K562 (cell line): Measurements from ENCODE around the gene GFI1B. TPM values are rescaled to one million over a fixed set of nuclear protein-coding genes. Genes with fewer than 3 reads are reported as not detected.

Experiments used
- ARID2 ChIP-seq: fragments of 450-650 bp; IDR thresholded peaks from 2 replicates; pipeline ENCODE4 v1.6.1; 2017; ENCODE audit warnings: antibody characterized with exemption, mild to moderate bottlenecking
- CREB1 ChIP-seq, 2 experiments: sonication (generic) in 1 of 2; formaldehyde crosslinking in 1 of 2; IDR thresholded peaks; 2 replicates each; pipeline versions ENCODE4 v1.6.1 to v1.8.0; 2012 to 2022; ENCODE audit warnings: inconsistent platforms in 1 of 2, mild to moderate bottlenecking in 1 of 2, missing genetic modification reagents in 1 of 2, moderate library complexity in 1 of 2
- HNRNPH1 ChIP-seq: fragments of 200-400 bp; formaldehyde crosslinking; optimal IDR thresholded peaks from 2 replicates; pipeline ENCODE3; 2017; ENCODE audit warnings: low read depth, mild to moderate bottlenecking, low read length, moderate library complexity
- IRF9 ChIP-seq: fragments of 450-650 bp; IDR thresholded peaks from 2 replicates; pipeline ENCODE4 v1.6.1; 2016; ENCODE audit warnings: missing biosample characterization, missing genetic modification characterization
- JUNB ChIP-seq: fragments of 450-650 bp; formaldehyde crosslinking; conservative IDR thresholded peaks from 2 replicates; pipeline ENCODE4 v1.4.0; 2020; ENCODE audit warnings: mild to moderate bottlenecking
- NFIC ChIP-seq: fragments of 450-650 bp; IDR thresholded peaks from 2 replicates; pipeline ENCODE4 v1.6.1; 2017; ENCODE audit warnings: mild to moderate bottlenecking, inconsistent platforms
- PCBP1 ChIP-seq: fragments of 200-400 bp; formaldehyde crosslinking; IDR thresholded peaks from 2 replicates; pipeline ENCODE4 v1.6.1; 2018; ENCODE audit warnings: mild to moderate bottlenecking, low read depth, low read length; ENCODE audit not compliant: poor library complexity, severe bottlenecking
- PHB ChIP-seq: fragments of 250-450 bp; sonication (Bioruptor Pico); IDR thresholded peaks from 2 replicates; pipeline ENCODE4 v1.5.0; 2021
- POLR2AphosphoS5 ChIP-seq: IDR thresholded peaks from 2 replicates; pipeline ENCODE4 v1.6.1; 2011; ENCODE audit warnings: mild to moderate bottlenecking, low read depth, low read length, moderate library complexity; ENCODE audit not compliant: control insufficient read depth, insufficient read depth
- PYGO2 ChIP-seq: fragments of 450-650 bp; IDR thresholded peaks from 2 replicates; pipeline ENCODE4 v1.6.1; 2016; ENCODE audit warnings: mild to moderate bottlenecking, missing genetic modification characterization, moderate library complexity, missing compliant biosample characterization
- RBM34 ChIP-seq: fragments of 200-400 bp; formaldehyde crosslinking; IDR thresholded peaks from 2 replicates; pipeline ENCODE4 v1.6.1; 2018; ENCODE audit warnings: low read length, borderline replicate concordance; ENCODE audit not compliant: insufficient read depth
- SPI1 ChIP-seq: IDR thresholded peaks from 2 replicates; pipeline ENCODE4 v1.6.1; 2011; ENCODE audit warnings: low read depth, low read length, control low read depth, borderline replicate concordance
- ZBTB1 ChIP-seq: sonication (generic); formaldehyde crosslinking; IDR thresholded peaks from 2 replicates; pipeline ENCODE4 v1.8.1; 2023; ENCODE audit warnings: missing genetic modification reagents, low read depth, mild to moderate bottlenecking, borderline replicate concordance
- ZEB2 ChIP-seq: fragments of 450-650 bp; IDR thresholded peaks from 2 replicates; pipeline ENCODE4 v1.6.1; 2016
- ZKSCAN3 ChIP-seq: fragments of 250-450 bp; sonication (Bioruptor Pico); IDR thresholded peaks from 2 replicates; pipeline ENCODE4 v1.4.0; 2020
- ZNF121 ChIP-seq: sonication (generic); formaldehyde crosslinking; conservative IDR thresholded peaks from 2 replicates; pipeline ENCODE4 v1.8.0; 2022; ENCODE audit warnings: missing genetic modification reagents
- ZNF124 ChIP-seq: sonication (generic); formaldehyde crosslinking; IDR thresholded peaks from 2 replicates; pipeline ENCODE4 v1.8.1; 2022; ENCODE audit warnings: missing genetic modification reagents
- ZNF140 ChIP-seq: fragments of 250-450 bp; sonication (Bioruptor Pico); IDR thresholded peaks from 2 replicates; pipeline ENCODE4 v1.8.0; 2021; ENCODE audit warnings: moderate library complexity, mild to moderate bottlenecking, inconsistent platforms
- ZNF263 ChIP-seq: sonication (generic); formaldehyde crosslinking; IDR thresholded peaks from 2 replicates; pipeline ENCODE4 v1.8.0; 2022; ENCODE audit warnings: mild to moderate bottlenecking, missing genetic modification reagents, borderline replicate concordance
- ZNF57 ChIP-seq: fragments of 450-650 bp; formaldehyde crosslinking; IDR thresholded peaks from 2 replicates; pipeline ENCODE4 v1.4.0; 2020; ENCODE audit warnings: mild to moderate bottlenecking, moderate library complexity
- ZNF77 ChIP-seq: fragments of 250-450 bp; sonication (Bioruptor Pico); IDR thresholded peaks from 2 replicates; pipeline ENCODE4 v1.5.0; 2020
- ZSCAN32 ChIP-seq: fragments of 450-650 bp; formaldehyde crosslinking; IDR thresholded peaks from 2 replicates; pipeline ENCODE4 v1.4.0; 2020; ENCODE audit warnings: mild to moderate bottlenecking, moderate library complexity
- polyA plus RNA-seq, 8 experiments: library from polyadenylated mRNA; depleted of rRNA in 4 of 8; stranded (reverse) in 5 of 8; unstranded in 3 of 8; fragments of >200 nt; fragmentation: Nextera tagmentation in 2 of 8; fragmentation: Illumina TruSeq in 1 of 8; extraction: Ambion mirVana in 2 of 8; extraction: Trizol in 1 of 8; gene quantifications; 2 replicates each; pipeline versions ENCODE4 v1.2.1 to v1.2.3, GENCODE V29; 2011 to 2014; ENCODE audit warnings: inconsistent platforms in 1 of 8, missing spikeins in 1 of 8
- total RNA-seq, 7 experiments: library from RNA; depleted of rRNA in 6 of 7; stranded (reverse); fragments of >200 nt in 6 of 7; fragmentation: Illumina TruSeq in 2 of 7; extraction: Trizol in 2 of 7; gene quantifications; 2 replicates each; pipeline versions ENCODE4 v1.2.1 to v1.2.3, GENCODE V29; 2011 to 2021; ENCODE audit warnings: low replicate concordance in 1 of 7
- TF ChIP-seq, protein P1 (sequence below): fragments of 450-650 bp; IDR thresholded peaks from 2 replicates; pipeline ENCODE4 v1.7.0; 2016; ENCODE audit warnings: borderline replicate concordance
- TF ChIP-seq, protein P2 (sequence below), 2 experiments: fragments of 450-650 bp in 1 of 2; IDR thresholded peaks; 2 replicates each; pipeline ENCODE4 v1.6.1; 2011 to 2017; ENCODE audit warnings: low read depth in 2 of 2, antibody characterized with exemption in 1 of 2, borderline replicate concordance in 1 of 2, low read length in 1 of 2, mild to moderate bottlenecking in 1 of 2, mixed read lengths in 1 of 2; ENCODE audit not compliant: control insufficient read depth in 1 of 2

GFI1B gene
- total and polyA plus RNA-seq, 9 of the 15 experiments (the other 6 are each of a cell fraction or from before 2014, with no cell fraction given): 8.0 to 75.7 (median 34.5) TPM

DNA sequence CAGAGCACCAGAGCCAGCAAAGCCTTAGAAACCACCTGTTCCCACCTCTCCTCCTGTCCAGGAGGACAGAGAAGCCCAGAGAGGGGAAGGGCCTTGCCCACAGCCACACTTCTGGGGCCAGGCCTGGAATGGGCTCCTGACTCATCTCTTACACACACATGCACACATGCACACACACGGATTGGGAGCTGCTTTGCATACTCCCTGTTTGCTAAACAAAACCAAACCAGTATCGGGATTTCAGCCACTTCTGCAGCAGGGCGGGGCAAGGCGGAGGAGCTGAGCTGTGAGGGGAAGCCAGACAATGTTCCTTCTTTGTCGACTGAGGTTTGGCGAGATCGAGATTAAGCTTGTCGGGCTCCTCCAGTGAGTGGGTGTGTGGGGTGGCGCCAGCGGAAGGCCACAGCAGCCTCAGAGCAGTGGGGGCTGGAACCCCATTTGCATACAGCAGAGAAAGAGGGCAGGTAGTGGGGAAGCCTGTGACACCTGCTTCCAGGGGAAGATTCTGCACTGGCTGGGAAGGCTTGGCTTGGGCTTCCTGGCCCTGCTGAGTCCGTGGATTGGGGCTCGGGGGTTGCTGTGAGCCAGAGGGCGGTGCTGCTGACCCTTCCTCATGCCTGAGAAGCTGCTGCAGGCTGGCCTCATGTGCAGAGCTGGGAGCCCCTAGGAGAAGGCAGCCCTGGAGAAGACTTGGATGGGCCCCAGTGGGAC, 16.1 kb downstream of the GFI1B start (continued):
- TF ChIP-seq ARID2 (no peak), IRF9 (tag) (no peak), CREB1 (IDR thresholded peaks at IDR 0.05) (peak; percentile 41; the same call in 1 of the 2 replicates), CREB1 (CRISPR knock-in tag; IDR thresholded peaks at IDR 0.05) (no peak; the same call in 1 of the 2 replicates), HNRNPH1 (no peak), RBM34 (no peak), ZKSCAN3 (CRISPR knock-in tag) (no peak), ZNF121 (no peak), PHB (CRISPR knock-in tag) (no peak), ZEB2 (no peak), JUNB (no peak), ZNF57 (no peak), ZNF124 (CRISPR knock-in tag) (no peak), ZSCAN32 (CRISPR knock-in tag) (no peak), PYGO2 (tag) (no peak), ZNF140 (CRISPR knock-in tag) (no peak), POLR2AphosphoS5 (peak; percentile 50; the same call in 1 of the 2 replicates), SPI1 (peak; percentile 65), NFIC (peak; percentile 60; the same call in 1 of the 2 replicates), ZNF263 (CRISPR knock-in tag) (no peak), PCBP1 (no peak), ZNF77 (CRISPR knock-in tag) (no peak), ZBTB1 (CRISPR knock-in tag) (no peak)
- TF ChIP-seq, protein P1, sequence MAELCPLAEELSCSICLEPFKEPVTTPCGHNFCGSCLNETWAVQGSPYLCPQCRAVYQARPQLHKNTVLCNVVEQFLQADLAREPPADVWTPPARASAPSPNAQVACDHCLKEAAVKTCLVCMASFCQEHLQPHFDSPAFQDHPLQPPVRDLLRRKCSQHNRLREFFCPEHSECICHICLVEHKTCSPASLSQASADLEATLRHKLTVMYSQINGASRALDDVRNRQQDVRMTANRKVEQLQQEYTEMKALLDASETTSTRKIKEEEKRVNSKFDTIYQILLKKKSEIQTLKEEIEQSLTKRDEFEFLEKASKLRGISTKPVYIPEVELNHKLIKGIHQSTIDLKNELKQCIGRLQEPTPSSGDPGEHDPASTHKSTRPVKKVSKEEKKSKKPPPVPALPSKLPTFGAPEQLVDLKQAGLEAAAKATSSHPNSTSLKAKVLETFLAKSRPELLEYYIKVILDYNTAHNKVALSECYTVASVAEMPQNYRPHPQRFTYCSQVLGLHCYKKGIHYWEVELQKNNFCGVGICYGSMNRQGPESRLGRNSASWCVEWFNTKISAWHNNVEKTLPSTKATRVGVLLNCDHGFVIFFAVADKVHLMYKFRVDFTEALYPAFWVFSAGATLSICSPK: no peak
- TF ChIP-seq, protein P2, sequence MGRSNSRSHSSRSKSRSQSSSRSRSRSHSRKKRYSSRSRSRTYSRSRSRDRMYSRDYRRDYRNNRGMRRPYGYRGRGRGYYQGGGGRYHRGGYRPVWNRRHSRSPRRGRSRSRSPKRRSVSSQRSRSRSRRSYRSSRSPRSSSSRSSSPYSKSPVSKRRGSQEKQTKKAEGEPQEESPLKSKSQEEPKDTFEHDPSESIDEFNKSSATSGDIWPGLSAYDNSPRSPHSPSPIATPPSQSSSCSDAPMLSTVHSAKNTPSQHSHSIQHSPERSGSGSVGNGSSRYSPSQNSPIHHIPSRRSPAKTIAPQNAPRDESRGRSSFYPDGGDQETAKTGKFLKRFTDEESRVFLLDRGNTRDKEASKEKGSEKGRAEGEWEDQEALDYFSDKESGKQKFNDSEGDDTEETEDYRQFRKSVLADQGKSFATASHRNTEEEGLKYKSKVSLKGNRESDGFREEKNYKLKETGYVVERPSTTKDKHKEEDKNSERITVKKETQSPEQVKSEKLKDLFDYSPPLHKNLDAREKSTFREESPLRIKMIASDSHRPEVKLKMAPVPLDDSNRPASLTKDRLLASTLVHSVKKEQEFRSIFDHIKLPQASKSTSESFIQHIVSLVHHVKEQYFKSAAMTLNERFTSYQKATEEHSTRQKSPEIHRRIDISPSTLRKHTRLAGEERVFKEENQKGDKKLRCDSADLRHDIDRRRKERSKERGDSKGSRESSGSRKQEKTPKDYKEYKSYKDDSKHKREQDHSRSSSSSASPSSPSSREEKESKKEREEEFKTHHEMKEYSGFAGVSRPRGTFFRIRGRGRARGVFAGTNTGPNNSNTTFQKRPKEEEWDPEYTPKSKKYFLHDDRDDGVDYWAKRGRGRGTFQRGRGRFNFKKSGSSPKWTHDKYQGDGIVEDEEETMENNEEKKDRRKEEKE (IDR thresholded peaks at IDR 0.05; ENCODE audit: borderline replicate concordance in 1 of 2, control insufficient read depth in 1 of 2, low read depth in 2 of 2, low read length in 1 of 2): 0 out of 4 replicates have a peak, but pooled peaks of 1 of the 2 experiments have one; percentile 10
